HepG2 (cell line): Measurements from ENCODE around the gene SMO.

Source experiments
- BHLHE40 ChIP-seq: IDR thresholded peaks from 2 replicates; pipeline ENCODE4 v1.6.1; 2011; ENCODE audit warnings: low read length, improper control_type of control experiment
- CTCF ChIP-seq: sonication (generic); formaldehyde crosslinking; IDR thresholded peaks from 2 replicates; pipeline ENCODE4 v1.5.0; 2020; ENCODE audit warnings: mild to moderate bottlenecking, missing genetic modification reagents, moderate library complexity
- FOXC1 ChIP-seq: sonication (generic); formaldehyde crosslinking; IDR thresholded peaks from 2 replicates; pipeline ENCODE4 v1.8.0; 2022; ENCODE audit warnings: mild to moderate bottlenecking, missing genetic modification reagents, borderline replicate concordance
- FOXM1 ChIP-seq: sonication (generic); formaldehyde crosslinking; IDR thresholded peaks from 2 replicates; pipeline ENCODE4 v1.5.0; 2020; ENCODE audit warnings: missing genetic modification reagents
- GABPA ChIP-seq, 2 experiments: IDR thresholded peaks; 2 replicates each; pipeline ENCODE4 v1.6.1; 2011 to 2016; ENCODE audit warnings: low read depth in 2 of 2, low read length in 1 of 2, missing biosample characterization in 1 of 2, missing genetic modification characterization in 1 of 2
- MLX ChIP-seq: IDR thresholded peaks from 2 replicates; pipeline ENCODE4 v1.6.1; 2016
- PHF20 ChIP-seq: sonication (generic); formaldehyde crosslinking; IDR thresholded peaks from 2 replicates; pipeline ENCODE4 v1.5.0; 2020; ENCODE audit warnings: mild to moderate bottlenecking, missing genetic modification reagents
- POLR2A ChIP-seq, 2 experiments: IDR thresholded peaks; 2 replicates each; pipeline ENCODE4 v1.6.1; 2011; ENCODE audit warnings: low read depth in 2 of 2, low read length in 2 of 2, mild to moderate bottlenecking in 1 of 2, moderate library complexity in 1 of 2; ENCODE audit not compliant: insufficient read depth in 1 of 2
- SUZ12 ChIP-seq: fragments of 150-350 bp; IDR thresholded peaks from 2 replicates; pipeline ENCODE4 v1.6.1; 2014; ENCODE audit warnings: low read depth, low read length
- USF2 ChIP-seq, 2 experiments: sonication (generic) in 1 of 2; formaldehyde crosslinking in 1 of 2; IDR thresholded peaks; 2 replicates each; pipeline versions ENCODE4 v1.5.1 to v1.6.1; 2011 to 2020; ENCODE audit warnings: borderline replicate concordance in 1 of 2, low read depth in 1 of 2, low read length in 1 of 2, mild to moderate bottlenecking in 1 of 2, missing genetic modification reagents in 1 of 2, moderate library complexity in 1 of 2
- ZNF232 ChIP-seq: sonication (generic); formaldehyde crosslinking; IDR thresholded peaks from 2 replicates; pipeline ENCODE4 v1.4.0; 2020; ENCODE audit warnings: missing genetic modification reagents, borderline replicate concordance
- ZNF619 ChIP-seq: sonication (generic); formaldehyde crosslinking; IDR thresholded peaks from 2 replicates; pipeline ENCODE4 v1.4.0; 2020; ENCODE audit warnings: mild to moderate bottlenecking, missing genetic modification reagents
- ZNF660 ChIP-seq: sonication (generic); formaldehyde crosslinking; IDR thresholded peaks from 2 replicates; pipeline ENCODE4 v1.5.1; 2020; ENCODE audit warnings: mild to moderate bottlenecking, low read depth, missing genetic modification reagents, borderline replicate concordance

- no peak for TF ChIP-seq GABPA (IDR thresholded peaks at IDR 0.05; ENCODE audit: low read depth, low read length)
- no peak for TF ChIP-seq GABPA (CRISPR knock-in tag; IDR thresholded peaks at IDR 0.05; ENCODE audit: low read depth)
- no peak for TF ChIP-seq BHLHE40
- no peak for TF ChIP-seq CTCF (CRISPR knock-in tag)
- TF ChIP-seq SUZ12 = no peak
- no peak for TF ChIP-seq PHF20 (CRISPR knock-in tag)
- TF ChIP-seq FOXC1 = no peak
- TF ChIP-seq MLX (CRISPR knock-in tag) = no peak
- no peak for TF ChIP-seq ZNF660
- no peak for TF ChIP-seq FOXM1 (CRISPR knock-in tag)
- TF ChIP-seq ZNF619 (CRISPR knock-in tag) = no peak
- no peak for TF ChIP-seq USF2 (IDR thresholded peaks at IDR 0.05; ENCODE audit: low read depth, low read length)
- no peak for TF ChIP-seq USF2 (CRISPR knock-in tag; IDR thresholded peaks at IDR 0.05; ENCODE audit: borderline replicate concordance)
- TF ChIP-seq ZNF232 (CRISPR knock-in tag) = no peak
- TF ChIP-seq POLR2A (IDR thresholded peaks at IDR 0.05; ENCODE audit: insufficient read depth in 1 of 2, low read depth in 2 of 2, low read length in 2 of 2) = no peak
Measured at GRCh38 chr7:129257168-129257567, 68.7 kb downstream of the SMO start.
